Coronary artery (tissue), 2 donors: Measurements from ENCODE around the gene MYBPC1.
"Not testable (repeated sequence)": the region's sequence is repeated elsewhere in the genome, so short reads cannot be mapped to it uniquely, and the experiment has no call there.

Experiments used
- DNase-seq: peaks from one replicate; pipeline ENCODE4 v3.0.0-alpha.2; 2017; ENCODE audit warnings: low spot score
- H3K27ac ChIP-seq, 2 donors: fragments of 200-600 bp; sonication (generic); one replicate each; pipeline ENCODE4 v1.5.1; 2016 to 2019
- H3K4me3 ChIP-seq: fragments of 200-600 bp; sonication (generic); 2 replicates; pipeline ENCODE4 v1.5.1; 2016; ENCODE audit warnings: mild to moderate bottlenecking, moderate library complexity
- CTCF ChIP-seq: fragments of 200-600 bp; sonication (generic); IDR thresholded peaks from one replicate; pipeline ENCODE4 v1.5.1; 2019; ENCODE audit warnings: antibody characterized with exemption

The MYBPC1 gene

DNA sequence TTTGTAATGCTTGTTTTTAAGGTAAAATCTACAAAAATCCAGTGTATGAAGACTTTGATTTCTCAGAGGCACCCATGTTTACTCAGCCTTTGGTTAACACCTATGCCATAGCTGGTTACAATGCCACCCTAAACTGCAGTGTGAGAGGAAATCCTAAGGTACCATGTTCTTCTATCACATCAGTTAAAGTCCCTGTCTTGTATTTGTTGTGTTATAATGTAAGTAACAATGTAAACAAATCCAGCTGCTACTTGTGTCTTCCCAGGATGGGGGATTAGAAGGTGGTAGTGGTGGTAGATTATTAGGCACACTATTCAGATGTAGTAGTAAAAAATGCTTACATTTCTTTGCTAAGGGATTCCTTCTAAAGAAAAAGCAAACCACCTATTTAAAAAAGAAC is 83.3 kb downstream of the MYBPC1 start:
- TF ChIP-seq CTCF: no peak
- no peak for DNase-seq
- Histone ChIP-seq H3K4me3 (no peak overlapping the region), H3K27ac (no peak overlapping the region)

- no peak for DNase-seq
- H3K4me3 ChIP-seq: no peak overlapping the region
- H3K27ac ChIP-seq: no peak overlapping the region
- no peak for TF ChIP-seq CTCF
Observed at GRCh38 chr12:101680240-101680639, 85.5 kb downstream of the MYBPC1 start.

DNA sequence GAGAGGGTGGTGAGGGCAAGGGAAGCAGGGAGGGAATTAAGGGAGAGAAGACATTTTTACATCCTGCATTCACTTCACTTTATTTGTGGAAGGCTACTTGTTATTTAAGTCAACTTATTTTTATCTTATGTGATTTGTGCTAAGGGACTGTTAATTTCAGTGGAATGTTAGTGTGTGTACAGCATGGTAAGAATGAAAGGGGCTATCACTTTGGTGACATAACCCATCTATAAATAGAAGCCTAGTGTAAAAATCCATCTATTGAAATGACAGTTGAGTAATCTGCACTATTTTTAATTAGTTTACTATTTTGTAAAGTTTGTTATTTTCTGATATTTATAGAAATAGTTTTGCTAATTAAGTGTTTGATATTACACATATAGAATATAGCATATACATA is 85.9 kb downstream of the MYBPC1 start:
- no peak for TF ChIP-seq CTCF
- no peak for DNase-seq

DNA sequence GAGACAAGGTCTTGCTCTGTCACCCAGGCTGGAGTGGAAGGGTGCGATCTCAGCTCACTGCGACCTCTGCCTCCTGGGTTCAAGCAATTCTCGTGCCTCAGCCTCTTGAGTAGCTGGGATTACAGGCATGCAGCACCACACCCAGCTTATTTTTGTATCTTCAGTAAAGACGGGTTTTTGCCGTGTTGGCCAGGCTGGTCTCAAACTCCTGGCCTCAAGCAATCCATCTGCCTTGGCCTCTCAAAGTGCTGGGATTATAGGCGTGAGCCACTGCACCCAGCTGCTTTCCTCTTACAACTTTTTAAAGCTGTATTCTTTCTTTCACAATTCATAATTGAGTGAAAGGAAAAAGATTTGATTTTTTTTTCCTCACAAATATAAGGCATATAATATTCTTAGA is 86.9 kb downstream of the MYBPC1 start:
- H3K27ac ChIP-seq, H3K4me3 ChIP-seq, DNase-seq: not testable (repeated sequence)

More for the DNA sequence above, 85.9 kb downstream of the MYBPC1 start:
- Histone ChIP-seq H3K27ac (no peak overlapping the region), H3K4me3 (no peak overlapping the region)

GRCh38 chr12:101685092-101685491 is 90.3 kb downstream of the MYBPC1 start:
- DNase-seq: no peak
- TF ChIP-seq CTCF: no peak
- Histone ChIP-seq H3K27ac (no peak overlapping the region), H3K4me3 (no peak overlapping the region)

GRCh38 chr12:101686176-101686575 is 91.4 kb downstream of the MYBPC1 start:
- Histone ChIP-seq H3K4me3 (no peak overlapping the region), H3K27ac (no peak overlapping the region)
- TF ChIP-seq CTCF: no peak
- DNase-seq: no peak

GRCh38 chr12:101690544-101691098 is 95.8 kb downstream of the MYBPC1 start:
- DNase-seq: no peak
- Histone ChIP-seq H3K27ac (no peak overlapping the region), H3K4me3 (no peak overlapping the region)
- no peak for TF ChIP-seq CTCF
